Cardiac fibroblast (primary cell): ENCODE data around the gene SPPL3.

Source experiments
- DNase-seq, 2 donors: peaks; one replicate each; pipeline versions ENCODE4 v3.0.0 to v3.0.0-alpha.2; 2010; ENCODE audit warnings: low read depth in 2 of 2
- H3K4me3 ChIP-seq, 2 donors: replicated peaks in 1 of 2; 1 replicate in 1 of 2; 2 replicates in 1 of 2; pipeline ENCODE4 v1.5.1; 2011; ENCODE audit warnings: low read depth in 2 of 2, low read length in 2 of 2, mild to moderate bottlenecking in 2 of 2, moderate library complexity in 1 of 2
- CTCF ChIP-seq: IDR thresholded peaks from one replicate; pipeline ENCODE4 v1.5.1; 2011; ENCODE audit warnings: low read depth, mild to moderate bottlenecking, low read length, inconsistent platforms

SPPL3 gene

DNA sequence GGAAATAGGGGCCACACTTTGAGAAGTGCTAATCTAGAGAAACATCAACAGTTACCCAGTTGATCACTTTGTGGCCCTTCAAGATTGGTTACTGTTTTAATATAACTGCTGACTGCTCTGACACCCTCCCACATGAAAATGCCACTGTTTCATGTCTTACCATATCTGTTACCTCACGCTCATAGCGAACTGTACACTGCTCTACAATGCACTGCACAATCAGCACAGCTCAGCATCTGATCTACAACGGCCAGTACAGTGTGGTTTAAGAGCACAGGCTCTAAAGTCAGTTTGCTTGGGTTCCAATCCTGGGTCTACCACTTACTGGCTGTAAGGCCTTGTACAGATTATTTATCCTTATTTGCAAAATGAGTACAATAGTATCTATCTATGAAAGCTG lies 39.1 kb downstream of the SPPL3 start:
- no peak overlapping the region for H3K4me3 ChIP-seq
- DNase-seq: no peak
- no peak for TF ChIP-seq CTCF

GRCh38 chr12:120862664-120863063 lies 41.5 kb downstream of the SPPL3 start:
- H3K4me3 ChIP-seq: no peak overlapping the region
- TF ChIP-seq CTCF: no peak
- DNase-seq: no peak

- no peak overlapping the region for H3K4me3 ChIP-seq
- no peak for TF ChIP-seq CTCF
- no peak for DNase-seq
Observed at GRCh38 chr12:120861074-120861795, 42.9 kb downstream of the SPPL3 start.

DNA sequence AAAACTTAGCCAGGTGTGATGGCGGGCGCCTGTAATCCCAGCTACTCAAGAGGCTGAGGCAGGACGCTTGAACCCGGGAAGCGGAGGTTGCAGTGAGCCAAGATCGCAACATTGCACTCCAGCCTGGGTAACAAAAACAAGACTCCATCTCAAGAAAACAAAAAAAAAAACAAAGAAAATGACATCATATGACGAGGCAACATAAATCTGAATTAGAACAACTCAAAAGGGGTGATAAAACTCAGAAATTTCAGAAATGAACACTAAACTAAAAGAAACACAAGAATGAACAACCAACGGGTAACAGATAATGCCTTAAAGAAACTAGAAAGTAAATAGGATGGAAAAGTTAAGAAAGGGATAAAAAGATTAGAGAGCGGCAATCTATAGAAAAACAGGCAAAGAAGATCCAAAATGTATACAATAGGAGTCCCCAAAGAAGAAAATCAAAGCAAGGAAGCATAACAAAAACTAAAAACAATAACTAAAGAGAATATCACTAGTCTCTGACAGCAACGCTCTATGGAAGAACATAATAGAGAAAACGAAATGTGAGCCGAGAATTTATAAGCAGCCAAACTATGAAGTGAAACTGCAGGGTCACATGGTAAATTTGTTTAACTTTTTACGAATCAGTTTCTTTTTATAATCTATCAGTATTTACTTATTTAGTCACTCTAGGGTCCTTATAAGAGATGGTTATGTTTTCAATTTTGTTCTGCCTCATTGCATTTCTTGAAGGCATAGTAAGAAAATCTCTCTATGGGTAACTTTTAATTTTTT lies 45.7 kb downstream of the SPPL3 start:
- no peak for DNase-seq
- H3K4me3 ChIP-seq: no peak overlapping the region
- no peak for TF ChIP-seq CTCF

DNA sequence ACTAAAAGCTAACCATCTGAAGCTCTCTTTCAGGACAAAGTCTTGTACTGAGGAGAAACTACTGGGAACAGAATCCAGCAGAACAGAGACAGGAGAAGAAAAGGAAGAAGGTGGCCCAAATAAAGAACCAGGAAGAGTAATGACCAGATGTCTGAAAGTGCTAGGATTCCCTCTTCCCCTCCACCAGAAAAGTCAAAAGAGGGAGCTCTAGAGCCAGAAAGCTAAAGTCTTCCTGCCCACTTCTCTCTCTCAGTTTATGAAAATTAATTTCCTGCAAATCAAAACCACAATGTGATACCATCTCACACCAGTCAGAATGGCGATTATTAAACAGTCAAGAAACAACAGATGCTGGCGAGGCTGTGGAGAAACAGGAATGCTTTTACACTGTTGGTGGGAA lies 47.2 kb downstream of the SPPL3 start:
- H3K4me3 ChIP-seq: no peak overlapping the region
- DNase-seq: peak in 1 of 2 donors; percentile 31
- TF ChIP-seq CTCF: peak; percentile 46

GRCh38 chr12:120855823-120856588 lies 48.2 kb downstream of the SPPL3 start:
- no peak overlapping the region for H3K4me3 ChIP-seq
- TF ChIP-seq CTCF: no peak
- DNase-seq: peak in 1 of 2 donors; percentile 39
